Measurements from ENCODE around the gene TMEM132D.

The TMEM132D gene

DNA sequence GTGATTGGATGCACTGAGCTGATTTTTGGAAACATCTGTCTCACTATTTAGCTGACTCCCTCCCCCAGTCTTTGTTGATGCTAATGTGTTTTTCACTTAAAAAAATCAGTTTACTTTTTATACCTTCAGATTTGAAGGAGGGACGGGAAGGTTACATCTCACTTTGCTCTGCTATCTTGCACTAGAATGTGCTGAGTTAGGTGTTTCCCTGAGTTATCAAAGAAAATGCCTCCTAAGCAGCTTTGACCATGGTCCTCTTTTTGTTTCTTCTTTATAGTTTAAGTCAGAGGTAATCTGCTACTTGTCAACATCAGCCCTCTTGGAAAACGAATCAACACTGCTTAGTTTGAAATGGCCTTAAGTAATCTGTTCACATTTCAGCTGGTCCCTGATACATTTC, 222.0 kb downstream of the TMEM132D start:
- no peak for TF ChIP-seq JUND (IDR thresholded peaks at IDR 0.05; ENCODE audit: low read depth)
- DNase-seq (ENCODE audit: low read depth in 1 of 2, low spot score in 1 of 2) = no peak
- in situ Hi-C loops (cut with HindIII; ENCODE audit: low pct_unique_long_range_greater_than_20kb, low sequenced_read_pairs) = no loop called here

DNA sequence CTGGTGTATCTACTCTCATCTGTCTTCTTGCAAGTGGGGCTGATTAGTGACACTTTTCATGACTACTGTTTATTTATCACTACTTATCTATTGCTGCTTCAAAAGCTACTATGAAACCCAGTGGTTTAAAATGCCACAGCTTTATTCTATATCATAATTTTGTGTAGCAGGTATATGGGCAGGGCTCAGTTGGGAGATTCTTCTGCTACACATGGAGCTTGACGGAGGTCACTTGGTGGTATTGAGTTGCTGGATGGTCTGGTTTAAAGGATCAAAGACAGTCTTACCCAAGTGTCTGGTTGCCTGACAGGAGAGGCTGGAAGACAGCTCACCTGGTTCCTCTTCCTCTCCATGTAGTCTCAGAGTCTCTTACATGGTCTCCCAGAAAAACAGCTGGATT, 222.7 kb downstream of the TMEM132D start:
- no peak for DNase-seq (ENCODE audit: low read depth in 1 of 2, low spot score in 1 of 2)
- TF ChIP-seq JUND (IDR thresholded peaks at IDR 0.05; ENCODE audit: low read depth) = no peak
- in situ Hi-C loops (cut with HindIII; ENCODE audit: low pct_unique_long_range_greater_than_20kb, low sequenced_read_pairs) = no loop called here

DNA sequence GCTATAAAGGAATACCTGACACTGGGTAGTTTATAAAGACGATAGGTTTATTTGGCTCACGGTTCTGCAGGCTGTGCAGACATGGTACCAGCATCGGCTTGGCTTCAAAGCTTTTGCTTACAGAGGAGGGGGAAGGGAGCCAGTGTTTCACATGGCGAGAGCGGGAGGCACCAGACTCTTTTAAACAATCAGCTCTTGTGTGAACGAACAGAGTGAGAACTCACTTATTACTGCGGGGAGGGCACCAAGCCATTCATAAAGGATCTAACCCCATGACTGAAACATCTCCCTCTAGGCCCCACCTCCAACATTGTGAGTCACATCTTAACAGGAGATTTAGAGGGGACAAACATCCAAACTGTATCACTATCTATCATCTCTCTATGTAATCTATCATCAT, 227.4 kb downstream of the TMEM132D start:
- no peak for TF ChIP-seq JUND (IDR thresholded peaks at IDR 0.05; ENCODE audit: low read depth)
- DNase-seq (ENCODE audit: low read depth in 1 of 2, low spot score in 1 of 2) = no peak
- in situ Hi-C loops (cut with HindIII; ENCODE audit: low pct_unique_long_range_greater_than_20kb, low sequenced_read_pairs) = no loop called here

DNA sequence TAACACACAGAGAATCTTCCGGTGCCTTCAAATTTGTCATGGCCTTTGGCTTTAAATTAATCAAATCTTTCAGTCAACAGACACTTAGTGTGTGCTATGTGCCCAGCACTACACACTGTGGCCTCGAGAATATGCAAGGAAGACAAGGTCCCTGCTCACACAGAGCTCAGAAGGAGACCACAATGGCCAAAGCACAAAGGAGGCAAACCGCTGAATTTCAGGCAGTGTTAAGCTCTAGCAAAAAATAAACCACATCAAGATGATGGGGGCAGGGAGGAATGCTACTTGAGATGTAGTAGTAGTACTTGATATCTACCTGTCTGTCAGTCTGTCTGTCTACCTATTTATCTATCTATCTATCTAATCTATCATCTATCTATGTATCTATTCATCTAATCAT, 227.9 kb downstream of the TMEM132D start:
- no peak for DNase-seq (ENCODE audit: low read depth in 1 of 2, low spot score in 1 of 2)
- in situ Hi-C loops (cut with HindIII; ENCODE audit: low pct_unique_long_range_greater_than_20kb, low sequenced_read_pairs) = no loop called here
- no peak for TF ChIP-seq JUND (IDR thresholded peaks at IDR 0.05; ENCODE audit: low read depth)

DNA sequence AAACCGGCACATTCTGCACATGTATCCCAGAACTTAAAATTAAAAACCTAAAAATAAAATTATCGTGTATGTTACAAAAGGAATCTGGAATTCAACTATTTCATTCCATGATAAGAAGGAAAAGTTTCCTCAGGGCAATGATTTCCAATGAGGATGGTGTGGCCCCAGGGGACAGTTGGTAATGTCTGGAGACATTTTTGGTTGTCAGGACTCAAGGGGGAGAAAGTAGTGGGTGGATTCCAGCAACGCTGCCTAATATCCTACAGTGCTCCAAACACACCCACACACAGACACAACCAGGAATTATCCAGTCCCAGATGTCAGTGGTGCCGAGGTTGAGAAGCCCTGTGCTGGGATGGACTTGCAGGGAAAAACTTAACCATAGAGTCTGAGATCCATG, 228.3 kb downstream of the TMEM132D start:
- DNase-seq (ENCODE audit: low read depth in 1 of 2, low spot score in 1 of 2) = no peak
- no peak for TF ChIP-seq JUND (IDR thresholded peaks at IDR 0.05; ENCODE audit: low read depth)
- in situ Hi-C loops (cut with HindIII; ENCODE audit: low pct_unique_long_range_greater_than_20kb, low sequenced_read_pairs) = no loop called here

DNA sequence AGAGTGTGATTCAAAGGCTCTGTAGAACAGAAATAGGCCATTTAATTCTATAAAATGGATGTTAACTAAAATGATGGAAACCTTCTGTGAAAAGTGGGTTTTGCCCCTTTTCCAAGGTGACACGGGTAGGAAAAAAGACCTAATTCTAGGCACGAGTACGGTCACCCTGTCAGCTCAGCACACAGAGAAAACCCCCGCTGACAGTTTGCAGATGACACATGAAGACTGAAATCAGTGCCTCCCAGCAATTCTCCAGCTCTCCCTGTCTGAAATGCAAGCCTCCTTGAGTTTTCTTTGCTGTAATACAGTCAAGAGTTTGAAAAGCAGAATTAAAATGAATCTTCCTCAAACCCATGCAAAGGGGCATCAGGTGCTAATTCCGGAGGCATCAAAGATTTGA, 230.0 kb downstream of the TMEM132D start:
- TF ChIP-seq JUND (IDR thresholded peaks at IDR 0.05; ENCODE audit: low read depth) = no peak
- in situ Hi-C loops (cut with HindIII; ENCODE audit: low pct_unique_long_range_greater_than_20kb, low sequenced_read_pairs) = no loop called here
- no peak for DNase-seq (ENCODE audit: low read depth in 1 of 2, low spot score in 1 of 2)

DNA sequence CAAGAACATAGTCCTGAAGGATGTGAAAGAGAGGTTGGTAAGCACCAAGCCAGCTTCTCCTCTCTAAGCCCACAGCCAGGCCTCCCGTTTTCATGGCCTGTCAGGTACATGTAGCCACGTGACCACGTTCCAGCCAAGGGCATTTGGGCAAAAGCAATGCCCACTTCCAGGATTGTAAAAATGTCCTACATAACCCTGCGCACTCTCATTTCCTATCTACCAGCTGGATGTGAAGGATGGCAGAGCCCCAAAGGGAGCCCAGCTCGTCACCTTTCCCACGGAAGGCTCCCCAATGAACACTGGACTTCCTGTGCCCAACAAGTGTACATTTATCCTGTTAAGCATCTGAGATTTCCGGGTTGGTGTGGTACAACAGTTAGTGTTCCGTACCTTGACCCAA, 231.7 kb downstream of the TMEM132D start:
- in situ Hi-C loops (cut with HindIII; ENCODE audit: low pct_unique_long_range_greater_than_20kb, low sequenced_read_pairs) = no loop called here
- DNase-seq (ENCODE audit: low read depth in 1 of 2, low spot score in 1 of 2) = no peak
- TF ChIP-seq JUND (IDR thresholded peaks at IDR 0.05; ENCODE audit: low read depth) = no peak

DNA sequence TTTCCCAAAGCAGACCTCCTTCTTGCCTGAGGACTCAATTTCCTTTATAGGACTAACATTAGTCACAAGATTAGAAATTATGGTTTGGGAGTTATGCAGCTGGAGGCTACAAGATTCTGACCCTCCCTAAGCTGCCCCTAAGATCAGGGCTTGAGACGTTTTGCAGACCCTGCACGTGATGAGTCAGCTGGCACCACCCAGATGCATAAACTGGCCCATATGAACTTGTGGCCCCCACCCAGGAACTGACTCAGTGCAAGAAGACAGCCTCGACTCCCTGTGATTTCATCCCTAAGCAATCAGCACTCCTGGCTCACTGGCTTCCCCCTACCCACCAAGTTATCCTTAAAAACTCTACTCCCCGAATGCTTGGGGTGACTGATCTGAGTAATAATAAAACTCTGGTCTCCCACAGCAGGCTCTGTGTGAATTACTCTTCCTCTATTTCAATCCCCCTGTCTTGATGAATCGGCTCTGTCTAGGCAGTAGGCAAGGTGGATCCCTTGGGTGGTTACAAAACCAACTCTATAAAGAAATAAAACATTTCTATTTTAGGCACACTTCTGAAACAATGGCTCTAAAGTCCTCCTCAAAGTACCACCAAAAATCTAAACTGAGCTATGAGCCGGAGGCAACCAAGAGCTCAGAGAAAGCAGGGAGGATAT, 233.4 kb downstream of the TMEM132D start:
- in situ Hi-C loops (cut with HindIII; ENCODE audit: low pct_unique_long_range_greater_than_20kb, low sequenced_read_pairs) = no loop called here
- TF ChIP-seq JUND (IDR thresholded peaks at IDR 0.05; ENCODE audit: low read depth) = no peak
- DNase-seq (ENCODE audit: low read depth in 1 of 2, low spot score in 1 of 2) = no peak

DNA sequence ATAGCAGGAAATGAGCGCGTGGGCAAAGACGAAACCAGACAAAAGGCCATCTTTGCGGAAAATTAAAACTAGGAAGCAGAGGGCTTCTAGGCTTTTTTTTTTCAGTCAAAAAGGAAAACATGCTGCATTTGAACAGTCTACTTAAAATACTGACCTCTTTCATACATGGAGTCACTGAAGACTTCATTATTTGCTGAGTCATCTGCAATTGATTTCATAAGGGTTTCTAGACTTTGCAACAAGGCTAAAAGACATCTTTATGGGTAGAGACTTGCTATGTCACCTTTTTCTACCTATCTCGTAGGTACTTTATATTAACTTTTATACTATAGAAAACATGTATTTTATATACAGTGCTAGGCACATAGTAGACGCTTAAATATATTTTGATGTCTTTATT, 238.4 kb downstream of the TMEM132D start:
- no peak for TF ChIP-seq JUND (IDR thresholded peaks at IDR 0.05; ENCODE audit: low read depth)
- in situ Hi-C loops (cut with HindIII; ENCODE audit: low pct_unique_long_range_greater_than_20kb, low sequenced_read_pairs) = no loop called here
- DNase-seq (ENCODE audit: low read depth in 1 of 2, low spot score in 1 of 2) = no peak

DNA sequence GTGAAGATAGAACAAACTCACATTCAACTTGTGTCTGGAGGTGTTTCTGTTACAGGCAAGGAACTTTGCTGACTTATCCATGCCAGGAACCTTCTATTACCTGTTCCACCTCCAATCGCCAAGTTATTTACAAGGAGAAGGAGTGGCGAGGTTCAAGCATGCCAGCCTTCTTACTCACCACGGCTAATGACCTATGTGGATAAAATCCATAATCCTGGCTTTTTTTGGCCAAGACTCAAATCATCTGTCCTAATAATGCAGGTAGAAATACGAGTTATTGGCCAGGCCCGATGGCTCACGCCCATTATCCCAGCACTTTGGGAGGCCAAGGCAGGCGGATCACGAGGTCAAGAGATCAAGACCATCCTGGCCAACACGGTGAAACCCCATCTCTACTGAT, 241.6 kb downstream of the TMEM132D start:
- TF ChIP-seq JUND (IDR thresholded peaks at IDR 0.05; ENCODE audit: low read depth) = no peak
- in situ Hi-C loops (cut with HindIII; ENCODE audit: low pct_unique_long_range_greater_than_20kb, low sequenced_read_pairs) = no loop called here
- DNase-seq (ENCODE audit: low read depth in 1 of 2, low spot score in 1 of 2) = no peak

DNA sequence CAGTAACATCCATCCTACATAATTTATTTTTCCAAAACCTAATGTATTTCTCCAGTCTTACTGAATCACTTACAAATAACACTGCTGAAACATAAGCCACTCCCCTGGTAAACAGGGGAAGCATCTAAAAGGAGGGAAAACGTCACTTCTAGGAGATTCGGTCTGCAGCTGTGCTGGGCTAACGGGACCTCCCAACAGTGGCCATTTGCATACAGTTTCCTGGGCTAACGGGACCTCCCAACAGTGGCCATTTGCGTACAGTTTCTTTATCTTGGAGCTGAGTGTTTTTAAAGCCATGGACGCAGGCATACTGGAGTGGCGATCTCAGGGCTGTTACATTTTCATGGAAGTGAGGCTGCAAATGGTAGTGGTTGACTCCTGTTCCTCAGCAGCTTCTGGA, 242.9 kb downstream of the TMEM132D start:
- in situ Hi-C loops (cut with HindIII; ENCODE audit: low pct_unique_long_range_greater_than_20kb, low sequenced_read_pairs) = no loop called here
- no peak for TF ChIP-seq JUND (IDR thresholded peaks at IDR 0.05; ENCODE audit: low read depth)

DNA sequence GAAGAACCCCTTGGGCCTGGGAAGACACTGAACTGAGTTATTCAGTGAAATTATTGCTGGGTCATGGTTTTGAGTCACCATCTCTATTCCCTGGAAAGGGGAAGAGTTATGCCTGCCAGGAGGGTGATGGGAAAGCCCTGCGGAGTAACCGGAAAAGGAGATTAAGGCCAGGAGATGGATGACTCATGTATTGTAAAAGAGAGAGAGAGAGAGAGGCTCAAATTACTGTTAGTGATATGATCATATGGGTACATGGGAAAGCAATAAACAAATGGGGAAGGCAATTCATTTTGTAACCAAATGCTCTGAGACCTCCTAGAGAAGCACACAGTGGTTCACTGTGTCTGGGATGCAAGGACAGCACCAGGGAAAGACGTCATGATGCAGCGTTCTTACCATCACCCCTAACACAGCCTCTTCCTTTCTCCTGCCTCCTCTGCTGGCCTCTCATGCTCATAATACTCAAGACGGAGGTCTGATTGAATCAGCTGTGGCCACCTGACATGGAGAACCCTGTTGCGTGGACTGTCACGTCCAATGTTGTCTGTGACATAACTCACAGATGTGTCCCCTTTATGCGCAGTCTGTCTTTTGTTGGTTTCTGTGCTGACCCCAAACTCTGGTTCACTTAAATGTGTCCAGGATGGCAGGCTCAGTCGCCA, 243.7 kb downstream of the TMEM132D start:
- no peak for DNase-seq (ENCODE audit: low read depth in 1 of 2, low spot score in 1 of 2)
- no peak for TF ChIP-seq JUND (IDR thresholded peaks at IDR 0.05; ENCODE audit: low read depth)
- in situ Hi-C loops (cut with HindIII; ENCODE audit: low pct_unique_long_range_greater_than_20kb, low sequenced_read_pairs) = no loop called here

More for the DNA sequence above, 242.9 kb downstream of the TMEM132D start:
- no peak for DNase-seq (ENCODE audit: low read depth in 1 of 2, low spot score in 1 of 2)

DNA sequence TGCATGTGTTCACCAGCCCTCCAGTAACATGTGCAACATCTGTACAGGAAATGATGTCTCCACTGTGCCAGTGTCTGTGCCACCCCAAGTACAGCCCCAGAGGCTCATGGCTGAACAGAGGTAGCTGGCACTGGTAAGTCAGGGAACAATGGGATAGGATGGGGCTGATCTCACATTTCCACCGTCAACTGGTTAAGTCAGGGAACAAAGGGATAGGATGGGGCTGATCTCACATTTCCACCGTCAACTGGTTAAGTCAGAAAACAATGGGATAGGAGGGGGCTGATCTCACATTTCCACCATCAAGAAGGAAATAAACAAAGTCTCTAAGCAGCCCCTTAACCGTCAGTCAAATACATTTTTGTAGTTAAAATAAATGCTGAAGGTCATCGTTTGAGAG, 246.6 kb downstream of the TMEM132D start:
- DNase-seq (ENCODE audit: low read depth in 1 of 2, low spot score in 1 of 2) = no peak
- in situ Hi-C loops (cut with HindIII; ENCODE audit: low pct_unique_long_range_greater_than_20kb, low sequenced_read_pairs) = no loop called here

DNA sequence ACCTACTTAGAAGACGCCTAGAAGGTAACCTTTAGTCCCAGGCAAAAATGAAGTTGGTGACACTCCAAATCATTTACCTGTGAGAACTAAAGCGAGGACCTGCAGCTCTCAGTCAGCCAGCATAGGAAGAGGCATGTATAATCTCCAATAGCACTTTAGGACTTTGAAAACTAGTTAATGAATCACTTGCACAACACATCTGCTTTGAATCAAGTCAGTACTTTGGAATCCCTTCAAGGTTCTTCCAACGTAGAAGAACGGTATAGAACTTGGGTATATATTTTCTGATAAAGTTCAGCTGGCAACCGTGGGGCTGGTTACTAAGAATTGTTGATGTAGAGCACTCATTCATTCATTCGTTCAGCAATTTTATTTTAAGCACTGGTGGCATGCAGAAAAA, 251.9 kb downstream of the TMEM132D start:
- in situ Hi-C loops (cut with HindIII; ENCODE audit: low pct_unique_long_range_greater_than_20kb, low sequenced_read_pairs) = no loop called here
- TF ChIP-seq JUND (IDR thresholded peaks at IDR 0.05; ENCODE audit: low read depth) = no peak

More for the DNA sequence above, 246.6 kb downstream of the TMEM132D start:
- no peak for TF ChIP-seq JUND (IDR thresholded peaks at IDR 0.05; ENCODE audit: low read depth)

More for the DNA sequence above, 251.9 kb downstream of the TMEM132D start:
- no peak for DNase-seq (ENCODE audit: low read depth in 1 of 2, low spot score in 1 of 2)

All from T47D (cell line).